SIG-M5 (cell line): ENCODE measurements around the gene IGLL5.

ENCODE experiments used
- DNase-seq: peaks from one replicate; lab custom pipeline; 2025; lab: John Stamatoyannopoulos, UW

The IGLL5 gene

GRCh38 chr22:22863001-22863400, 24.6 kb upstream of the IGLL5 start:
- no peak for DNase-seq

- no peak for DNase-seq
These were observed 22.1 kb upstream of the IGLL5 start for GRCh38 chr22:22865311-22866072.

- DNase-seq = no peak
These were observed 21.1 kb upstream of the IGLL5 start for GRCh38 chr22:22866381-22867111.

GRCh38 chr22:22867996-22868715, 19.5 kb upstream of the IGLL5 start:
- no peak for DNase-seq

GRCh38 chr22:22870577-22871404, 16.8 kb upstream of the IGLL5 start:
- DNase-seq = no peak

GRCh38 chr22:22871536-22872278, 15.9 kb upstream of the IGLL5 start:
- DNase-seq = no peak

- no peak for DNase-seq
These were observed 14.6 kb upstream of the IGLL5 start for GRCh38 chr22:22872722-22873708.

GRCh38 chr22:22877523-22878210, 9.9 kb upstream of the IGLL5 start:
- DNase-seq = no peak

GRCh38 chr22:22878211-22878570, 9.4 kb upstream of the IGLL5 start:
- DNase-seq = no peak

- DNase-seq = no peak
These were observed 8.6 kb upstream of the IGLL5 start for GRCh38 chr22:22878801-22879674.

- DNase-seq = no peak
These were observed 7.9 kb upstream of the IGLL5 start for GRCh38 chr22:22879675-22880155.

- DNase-seq = no peak
These were observed 7.0 kb upstream of the IGLL5 start for GRCh38 chr22:22880645-22881044.

- no peak for DNase-seq
These were observed 6.3 kb upstream of the IGLL5 start for GRCh38 chr22:22881116-22882000.

- DNase-seq = no peak
These were observed 5.4 kb upstream of the IGLL5 start for GRCh38 chr22:22882033-22882717.

- no peak for DNase-seq
These were observed 4.4 kb upstream of the IGLL5 start for GRCh38 chr22:22883090-22883727.
